H1 (cell line): ENCODE measurements around the gene POU2F1. TPM values are rescaled to one million over a fixed set of nuclear protein-coding genes. Genes with fewer than 3 reads are reported as not detected.

Source experiments
- CTCF ChIA-PET: fragments of 300-600 bp; sonication (Branson Sonifier 250); formaldehyde crosslinking; loops from one replicate; lab custom pipeline; 2021; ENCODE audit not compliant: partially characterized antibody; lab: Charles Lee
- POLR2A ChIA-PET: fragments of 300-600 bp; sonication (Branson Sonifier 250); formaldehyde crosslinking; loops from one replicate; lab custom pipeline; 2021; ENCODE audit warnings: inconsistent platforms; ENCODE audit not compliant: partially characterized antibody; lab: Charles Lee
- DNase-seq, 2 experiments: peaks; one replicate each; pipeline versions ENCODE4 v3.0.0 to v3.0.0-alpha.2; 2010 to 2022; ENCODE audit warnings: low spot score in 2 of 2, low read depth in 1 of 2, mixed read lengths in 1 of 2
- FAIRE-seq: peaks from 2 replicates; lab custom pipeline; 2011; peaks lifted over from hg19 to GRCh38; lab: Jason Lieb, UNC
- H2AFZ ChIP-seq: 2 replicates; pipeline ENCODE4 v1.8.1; 2012; ENCODE audit warnings: low read length, inconsistent platforms
- H2AK5ac ChIP-seq: 2 replicates; pipeline ENCODE4 v1.6.1; 2013; ENCODE audit warnings: low read depth, low read length
- H2BK120ac ChIP-seq: replicated peaks from 2 replicates; pipeline ENCODE3; 2013; ENCODE audit warnings: low read depth, low read length, inconsistent platforms
- H2BK12ac ChIP-seq: 2 replicates; pipeline ENCODE4 v1.6.1; 2013; ENCODE audit warnings: low read depth, low read length
- H2BK15ac ChIP-seq: 2 replicates; pipeline ENCODE4 v1.6.1; 2013; ENCODE audit warnings: low read length
- H2BK20ac ChIP-seq: 2 replicates; pipeline ENCODE4 v1.6.1; 2013; ENCODE audit warnings: low read length
- H2BK5ac ChIP-seq: 2 replicates; pipeline ENCODE4 v1.6.1; 2013; ENCODE audit warnings: low read depth, low read length
- H3K14ac ChIP-seq: 2 replicates; pipeline ENCODE4 v1.6.1; 2013; ENCODE audit warnings: inconsistent platforms; ENCODE audit not compliant: insufficient read length
- H3K18ac ChIP-seq: 2 replicates; pipeline ENCODE4 v1.6.1; 2013; ENCODE audit warnings: low read length; ENCODE audit errors: extremely low read depth
- H3K23ac ChIP-seq: 2 replicates; pipeline ENCODE4 v1.6.1; 2013; ENCODE audit warnings: inconsistent platforms; ENCODE audit not compliant: insufficient read length
- H3K23me2 ChIP-seq: 2 replicates; pipeline ENCODE4 v1.6.1; 2013; ENCODE audit warnings: low read depth, low read length
- H3K27ac ChIP-seq: 2 replicates; pipeline ENCODE4 v1.6.1; 2011; ENCODE audit warnings: low read depth, low read length, inconsistent platforms
- H3K27me3 ChIP-seq, 4 experiments: replicated peaks in 1 of 4; 1 replicate in 1 of 4; 2 replicates in 3 of 4; pipeline versions ENCODE4 v1.6.1 to v1.8.1; 2011 to 2013; ENCODE audit warnings: low read length in 3 of 4, mild to moderate bottlenecking in 3 of 4, inconsistent platforms in 2 of 4, mixed read lengths in 2 of 4, moderate library complexity in 1 of 4; ENCODE audit not compliant: control insufficient read depth in 3 of 4, insufficient read depth in 3 of 4; ENCODE audit errors: extremely low read depth in 1 of 4
- H3K36me3 ChIP-seq, 4 experiments: 2 replicates each; pipeline versions ENCODE4 v1.6.1 to v1.8.1; 2011 to 2013; ENCODE audit warnings: mild to moderate bottlenecking in 4 of 4, low read length in 3 of 4, moderate library complexity in 2 of 4, control low read depth in 1 of 4, inconsistent platforms in 1 of 4; ENCODE audit not compliant: insufficient read depth in 4 of 4, control insufficient read depth in 2 of 4
- H3K4ac ChIP-seq: replicated peaks from 2 replicates; pipeline ENCODE3; 2013; ENCODE audit warnings: low read length, low read depth, mixed read lengths, inconsistent platforms; ENCODE audit not compliant: insufficient read length
- H3K4me1 ChIP-seq, 4 experiments: replicated peaks in 1 of 4; 1 replicate in 1 of 4; 2 replicates in 3 of 4; pipeline versions ENCODE4 v1.6.1 to v1.8.1; 2011 to 2013; ENCODE audit warnings: low read length in 3 of 4, inconsistent platforms in 2 of 4, mixed read lengths in 1 of 4; ENCODE audit not compliant: insufficient read depth in 4 of 4, control insufficient read depth in 3 of 4
- H3K4me2 ChIP-seq, 2 experiments: 2 replicates each; pipeline versions ENCODE4 v1.6.1 to v1.8.1; 2011 to 2013; ENCODE audit warnings: low read depth in 2 of 2, low read length in 2 of 2, control low read depth in 1 of 2, inconsistent platforms in 1 of 2, mild to moderate bottlenecking in 1 of 2; ENCODE audit not compliant: insufficient read depth in 1 of 2
- H3K4me3 ChIP-seq, 4 experiments: fragments of 200-600, 300-600 bp in 1 of 4; sonication (generic), shearing (Covaris generic), sonication (Bioruptor Twin) in 1 of 4; 2 replicates each; pipeline versions ENCODE4 v1.5.1 to v1.8.1; 2011 to 2016; ENCODE audit warnings: low read length in 4 of 4, low read depth in 3 of 4, control low read depth in 2 of 4, inconsistent platforms in 2 of 4, mild to moderate bottlenecking in 2 of 4, mixed read lengths in 1 of 4, moderate library complexity in 1 of 4; ENCODE audit not compliant: insufficient read depth in 2 of 4; ENCODE audit errors: extremely low read depth in 1 of 4
- H3K56ac ChIP-seq: replicated peaks from 2 replicates; pipeline ENCODE3; 2013; ENCODE audit warnings: low read depth, mild to moderate bottlenecking, mixed read lengths, low read length, inconsistent platforms; ENCODE audit not compliant: insufficient read length
- H3K79me1 ChIP-seq: 2 replicates; pipeline ENCODE4 v1.6.1; 2013; ENCODE audit warnings: low read depth, low read length, control low read depth
- H3K79me2 ChIP-seq, 2 experiments: 2 replicates each; pipeline versions ENCODE4 v1.6.1 to v1.8.1; 2012 to 2013; ENCODE audit warnings: low read length in 2 of 2, mild to moderate bottlenecking in 2 of 2, inconsistent platforms in 1 of 2; ENCODE audit not compliant: insufficient read depth in 2 of 2, control insufficient read depth in 1 of 2
- H3K9ac ChIP-seq, 4 experiments: replicated peaks in 1 of 4; 1 replicate in 1 of 4; 2 replicates in 3 of 4; pipeline versions ENCODE4 v1.6.1 to v1.8.1; 2011 to 2013; ENCODE audit warnings: low read depth in 3 of 4, low read length in 3 of 4, control low read depth in 2 of 4, mild to moderate bottlenecking in 2 of 4, moderate library complexity in 2 of 4, inconsistent platforms in 1 of 4; ENCODE audit errors: extremely low read depth in 1 of 4
- H3K9me3 ChIP-seq, 2 experiments: 2 replicates each; pipeline versions ENCODE4 v1.6.1 to v1.8.1; 2012 to 2013; ENCODE audit warnings: mild to moderate bottlenecking in 2 of 2, moderate library complexity in 2 of 2, control low read depth in 1 of 2, inconsistent platforms in 1 of 2, low read depth in 1 of 2, low read length in 1 of 2, mixed read lengths in 1 of 2; ENCODE audit not compliant: insufficient read depth in 2 of 2
- H4K20me1 ChIP-seq, 2 experiments: replicated peaks in 1 of 2; 2 replicates each; pipeline versions ENCODE3 to v1.8.1; 2011 to 2013; ENCODE audit warnings: inconsistent platforms in 2 of 2, low read length in 2 of 2, mild to moderate bottlenecking in 1 of 2; ENCODE audit not compliant: insufficient read depth in 2 of 2, control insufficient read depth in 1 of 2
- H4K5ac ChIP-seq: 2 replicates; pipeline ENCODE4 v1.6.1; 2013; ENCODE audit warnings: low read length, low read depth, mixed read lengths, inconsistent platforms; ENCODE audit not compliant: insufficient read length
- H4K8ac ChIP-seq: 2 replicates; pipeline ENCODE4 v1.8.0; 2013; ENCODE audit warnings: mild to moderate bottlenecking, moderate library complexity, low read length, inconsistent platforms; ENCODE audit not compliant: insufficient read depth; ENCODE audit errors: extremely low read depth
- H4K91ac ChIP-seq: replicated peaks from 2 replicates; pipeline ENCODE3; 2013; ENCODE audit warnings: low read length, mixed read lengths, inconsistent platforms; ENCODE audit not compliant: insufficient read length
- CBX5 ChIP-seq: fragments of 300-800, 300-1000 bp; sonication (generic); IDR thresholded peaks from 2 replicates; pipeline ENCODE4 v1.7.1; 2016; ENCODE audit warnings: antibody characterized with exemption, low read length, low read depth
- CHD1 ChIP-seq: IDR thresholded peaks from 2 replicates; pipeline ENCODE4 v1.6.1; 2012; ENCODE audit warnings: low read depth, low read length, improper control_type of control experiment
- EZH2 ChIP-seq: fragments of 200-600 bp; sonication (generic); IDR thresholded peaks from 2 replicates; pipeline ENCODE4 v1.7.1; 2012; ENCODE audit warnings: low read depth, mild to moderate bottlenecking, moderate library complexity, low read length, inconsistent platforms; ENCODE audit not compliant: severe bottlenecking
- GABPA ChIP-seq: IDR thresholded peaks from 2 replicates; pipeline ENCODE4 v1.6.1; 2011; ENCODE audit warnings: mild to moderate bottlenecking, low read length, moderate library complexity, borderline replicate concordance; ENCODE audit not compliant: insufficient read depth
- HDAC6 ChIP-seq: IDR thresholded peaks from one replicate; pipeline ENCODE4 v1.7.1; 2012; ENCODE audit warnings: low read depth, mild to moderate bottlenecking, inconsistent platforms, low read length, moderate library complexity
- KDM1A ChIP-seq: fragments of 200-600, 300-600 bp; sonication (generic); IDR thresholded peaks from 2 replicates; pipeline ENCODE4 v1.7.1; 2016; ENCODE audit warnings: mild to moderate bottlenecking, low read length, borderline replicate concordance
- KDM4A ChIP-seq: IDR thresholded peaks from one replicate; pipeline ENCODE4 v1.7.1; 2012; ENCODE audit warnings: low read depth, mild to moderate bottlenecking, moderate library complexity, low read length, inconsistent platforms; ENCODE audit not compliant: severe bottlenecking
- RAD21 ChIP-seq, 2 experiments: IDR thresholded peaks in 1 of 2; conservative IDR thresholded peaks in 1 of 2; 2 replicates each; pipeline ENCODE4 v1.6.1; 2011; ENCODE audit warnings: low read depth in 2 of 2, low read length in 2 of 2, improper control_type of control experiment in 1 of 2, inconsistent platforms in 1 of 2, mild to moderate bottlenecking in 1 of 2, moderate library complexity in 1 of 2
- SAP30 ChIP-seq: fragments of 300-600 bp; sonication (generic); IDR thresholded peaks from 2 replicates; pipeline ENCODE4 v1.7.1; 2012; ENCODE audit warnings: low read length, moderate library complexity, mild to moderate bottlenecking, inconsistent platforms; ENCODE audit not compliant: insufficient read depth, insufficient replicate concordance
- SIX5 ChIP-seq: IDR thresholded peaks from 2 replicates; pipeline ENCODE4 v1.6.1; 2011; ENCODE audit warnings: mild to moderate bottlenecking, low read depth, low read length
- SP1 ChIP-seq: IDR thresholded peaks from 2 replicates; pipeline ENCODE4 v1.6.1; 2011; ENCODE audit warnings: low read depth, low read length
- TAF1 ChIP-seq: IDR thresholded peaks from 2 replicates; pipeline ENCODE4 v1.6.1; 2011; ENCODE audit warnings: mild to moderate bottlenecking, low read depth, low read length
- TEAD4 ChIP-seq: IDR thresholded peaks from 2 replicates; pipeline ENCODE4 v1.6.1; 2012; ENCODE audit warnings: low read depth, low read length, inconsistent platforms, mixed read lengths
- WGBS, 2 experiments: shearing (Covaris generic) in 1 of 2; methylation state at CpG; one replicate each; pipeline versions ENCODE4 v1.1.6 to v1.1.7; 2013 to 2015; ENCODE audit warnings: low lambda C conversion rate in 2 of 2, mixed read lengths in 2 of 2, inconsistent platforms in 1 of 2, low coverage in 1 of 2, missing lambda C conversion rate in 1 of 2; ENCODE audit not compliant: insufficient replicate concordance in 2 of 2, insufficient coverage in 1 of 2, insufficient read length in 1 of 2; ENCODE audit errors: extremely low coverage in 1 of 2, missing lambda C conversion rate in 1 of 2; 5-methylcytosine and 5-hydroxymethylcytosine counted together
- polyA plus RNA-seq, 7 experiments: library from polyadenylated mRNA; depleted of rRNA in 3 of 7; stranded (reverse) in 5 of 7; unstranded in 2 of 7; fragments of >200 nt in 5 of 7; fragments of 200-250 nt in 2 of 7; gene quantifications; 1 replicate in 5 of 7; 2 replicates in 1 of 7; 4 replicates in 1 of 7; pipeline versions ENCODE4 v1.2.1 to v1.2.3, GENCODE V29; 2011 to 2013; ENCODE audit warnings: missing spikeins in 2 of 7, mixed read lengths in 2 of 7
- total RNA-seq: library from RNA; stranded (reverse); fragmentation: NEBNext Ultra II Directional; extraction: Animal tissue kit (Norgen Biotek cat#: 25700); gene quantifications from 2 replicates; pipeline ENCODE4 v1.2.1, GENCODE V29; 2021

Gene POU2F1
- total and polyA plus RNA-seq, 2 of the 8 experiments (the other 6 are each of a cell fraction or from before 2014, with no cell fraction given), result 37.0 to 57.2 TPM

- H3K4me2 ChIP-seq, result no peak overlapping the region
- H4K20me1 ChIP-seq, result peaks cover 0 to 5% of the 10 kb centered on the region in 2 experiments
- H3K4ac ChIP-seq, result no peak overlapping the region
- no peak overlapping the region for H3K14ac ChIP-seq
- no peak overlapping the region for H4K5ac ChIP-seq
- H3K27me3 ChIP-seq, result no peaks in the 10 kb centered on the region
- H3K23ac ChIP-seq, result no peak overlapping the region
- CTCF ChIA-PET, result no interaction called here
- no peaks in the 10 kb centered on the region for H3K36me3 ChIP-seq
- POLR2A ChIA-PET, result no interaction called here
- no peak overlapping the region for H2BK5ac ChIP-seq
- no peaks in the 10 kb centered on the region for H3K9me3 ChIP-seq
- H2AK5ac ChIP-seq, result no peak overlapping the region
- peaks cover 0 to 90% of the 10 kb centered on the region in 2 experiments; a peak in 2 of 4 replicates for H3K79me2 ChIP-seq
- peaks cover 0 to 6% (median 0%) of the 10 kb centered on the region in 4 experiments; a peak in 5 of 7 replicates for H3K4me1 ChIP-seq
- DNase-seq (no peak), FAIRE-seq (no peak)
- peaks cover 3% of the 10 kb centered on the region; the same call in 1 of the 2 replicates for H3K79me1 ChIP-seq
- no peak overlapping the region for H3K9ac ChIP-seq
- no peak overlapping the region for H3K56ac ChIP-seq
- H4K91ac ChIP-seq, result no peak overlapping the region
- no peak overlapping the region for H3K4me3 ChIP-seq
- no peak overlapping the region for H4K8ac ChIP-seq
- H2BK20ac ChIP-seq, result no peak overlapping the region
- H2BK120ac ChIP-seq, result no peak overlapping the region
- no peak overlapping the region for H2BK12ac ChIP-seq
- no peak overlapping the region for H3K18ac ChIP-seq
- H3K23me2 ChIP-seq, result no peaks in the 10 kb centered on the region
- no peak overlapping the region for H3K27ac ChIP-seq
- WGBS, 2 experiments, result 89% methylated on average over 9 of the region's 9 CpGs; no CpG with 5 or more reads in 1 of the 2 experiments
- no peak overlapping the region for H2AFZ ChIP-seq
- H2BK15ac ChIP-seq, result no peak overlapping the region
- TF ChIP-seq CHD1 (no peak), SP1 (no peak), RAD21 (IDR thresholded peaks at IDR 0.05 in 1 of 2, conservative IDR thresholded peaks at IDR 0.05 in 1 of 2; ENCODE audit: low read depth in 2 of 2, low read length in 2 of 2) (no peak), TAF1 (no peak), EZH2 (no peak), KDM1A (no peak), HDAC6 (no peak), CBX5 (no peak), KDM4A (no peak), GABPA (no peak), SIX5 (no peak), TEAD4 (no peak), SAP30 (no peak)
Measured at GRCh38 chr1:167305059-167305705, 84.5 kb downstream of the POU2F1 start.
